H9 (cell line): ENCODE measurements around the gene KIF15. TPM values are rescaled to one million over a fixed set of nuclear protein-coding genes. Genes with fewer than 3 reads are reported as not detected.

ENCODE experiments used
- DNase-seq: peaks from one replicate; pipeline ENCODE4 v3.0.0-alpha.2; 2017
- H2AFZ ChIP-seq: one replicate; pipeline ENCODE4 v1.6.1; 2013; ENCODE audit warnings: mild to moderate bottlenecking, low read length, control low read depth, moderate library complexity
- H2AK5ac ChIP-seq: 2 replicates; pipeline ENCODE4 v1.6.1; 2013; ENCODE audit warnings: low read length, control low read depth, mixed read lengths; ENCODE audit not compliant: insufficient read length
- H2BK120ac ChIP-seq: one replicate; pipeline ENCODE4 v1.6.1; 2013; ENCODE audit warnings: low read depth, mild to moderate bottlenecking, low read length, control low read depth, inconsistent platforms; ENCODE audit not compliant: poor library complexity, severe bottlenecking
- H2BK12ac ChIP-seq: 2 replicates; pipeline ENCODE4 v1.6.1; 2013; ENCODE audit warnings: low read length, control low read depth, mixed read lengths, low read depth; ENCODE audit not compliant: insufficient read length
- H2BK15ac ChIP-seq: 2 replicates; pipeline ENCODE4 v1.6.1; 2013; ENCODE audit warnings: low read depth, low read length, control low read depth
- H2BK20ac ChIP-seq: one replicate; pipeline ENCODE4 v1.6.1; 2013; ENCODE audit warnings: low read depth, mild to moderate bottlenecking, low read length, control low read depth, inconsistent platforms; ENCODE audit not compliant: poor library complexity, severe bottlenecking
- H2BK5ac ChIP-seq: 2 replicates; pipeline ENCODE4 v1.6.1; 2013; ENCODE audit warnings: low read length, control low read depth, mixed read lengths; ENCODE audit not compliant: insufficient read length
- H3K14ac ChIP-seq: 2 replicates; pipeline ENCODE4 v1.6.1; 2013; ENCODE audit warnings: low read length, control low read depth; ENCODE audit not compliant: insufficient read depth
- H3K18ac ChIP-seq: 2 replicates; pipeline ENCODE4 v1.6.1; 2013; ENCODE audit warnings: low read depth, mild to moderate bottlenecking, mixed read lengths, low read length, control low read depth; ENCODE audit not compliant: insufficient read length
- H3K23ac ChIP-seq: 2 replicates; pipeline ENCODE4 v1.6.1; 2013; ENCODE audit warnings: low read length, control low read depth, mixed read lengths, low read depth; ENCODE audit not compliant: insufficient read length
- H3K23me2 ChIP-seq: 2 replicates; pipeline ENCODE4 v1.6.1; 2013; ENCODE audit warnings: low read depth, mild to moderate bottlenecking, mixed read lengths, low read length, control low read depth; ENCODE audit not compliant: insufficient read length, poor library complexity, severe bottlenecking
- H3K27ac ChIP-seq: 2 replicates; pipeline ENCODE4 v1.5.1; 2013; ENCODE audit warnings: low read length, control low read depth, mixed read lengths, low read depth; ENCODE audit not compliant: insufficient read length
- H3K27me3 ChIP-seq: 2 replicates; pipeline ENCODE4 v1.6.1; 2013; ENCODE audit warnings: low read length, control low read depth, inconsistent platforms; ENCODE audit not compliant: insufficient read depth
- H3K4ac ChIP-seq: 2 replicates; pipeline ENCODE4 v1.6.1; 2013; ENCODE audit warnings: low read depth, mild to moderate bottlenecking, control low read depth, inconsistent platforms, low read length, moderate library complexity
- H3K4me1 ChIP-seq: 2 replicates; pipeline ENCODE4 v1.6.1; 2013; ENCODE audit warnings: low read length, control low read depth, inconsistent platforms; ENCODE audit not compliant: insufficient read depth
- H3K4me2 ChIP-seq: 2 replicates; pipeline ENCODE4 v1.6.1; 2013; ENCODE audit warnings: low read length, control low read depth, mixed read lengths; ENCODE audit not compliant: insufficient read length, insufficient read depth
- H3K56ac ChIP-seq: 2 replicates; pipeline ENCODE4 v1.6.1; 2013; ENCODE audit warnings: low read depth, mild to moderate bottlenecking, mixed read lengths, low read length, control low read depth; ENCODE audit not compliant: insufficient read length
- H3K79me1 ChIP-seq: 2 replicates; pipeline ENCODE4 v1.6.1; 2013; ENCODE audit warnings: low read depth, mild to moderate bottlenecking, moderate library complexity, low read length, control low read depth, inconsistent platforms; ENCODE audit not compliant: insufficient read depth, poor library complexity, severe bottlenecking
- H3K79me2 ChIP-seq: 2 replicates; pipeline ENCODE4 v1.6.1; 2013; ENCODE audit warnings: low read length, control low read depth, inconsistent platforms; ENCODE audit not compliant: insufficient read depth
- H3K9ac ChIP-seq: 2 replicates; pipeline ENCODE4 v1.6.1; 2013; ENCODE audit warnings: low read length, control low read depth, mixed read lengths; ENCODE audit not compliant: insufficient read length; ENCODE audit errors: extremely low read depth
- H3K9me3 ChIP-seq: one replicate; pipeline ENCODE4 v1.6.1; 2013; ENCODE audit warnings: low read depth, low read length, inconsistent platforms; ENCODE audit not compliant: control insufficient read depth
- H3T11ph ChIP-seq: one replicate; pipeline ENCODE4 v1.6.1; 2013; ENCODE audit warnings: mild to moderate bottlenecking, low read length, control low read depth, inconsistent platforms
- H4K20me1 ChIP-seq: one replicate; pipeline ENCODE4 v1.6.1; 2013; ENCODE audit not compliant: control insufficient read depth, insufficient read length, insufficient read depth
- H4K5ac ChIP-seq: 2 replicates; pipeline ENCODE4 v1.6.1; 2013; ENCODE audit warnings: low read depth, mild to moderate bottlenecking, mixed read lengths, low read length, control low read depth; ENCODE audit not compliant: insufficient read length
- H4K8ac ChIP-seq: replicated peaks from 2 replicates; pipeline ENCODE4 v1.6.1; 2013; ENCODE audit warnings: low read length, control low read depth, mixed read lengths, low read depth; ENCODE audit not compliant: insufficient read length
- H4K91ac ChIP-seq: 2 replicates; pipeline ENCODE4 v1.6.1; 2013; ENCODE audit warnings: low read depth, mild to moderate bottlenecking, moderate library complexity, mixed read lengths, low read length, control low read depth; ENCODE audit not compliant: insufficient read length
- H3K27ac Mint-ChIP-seq, 3 experiments: 2 replicates in 2 of 3; 3 replicates in 1 of 3; pipeline ENCODE4 v1.8.0; 2020 to 2021; ENCODE audit warnings: mixed read lengths in 3 of 3, mild to moderate bottlenecking in 1 of 3, moderate library complexity in 1 of 3
- H3K27me3 Mint-ChIP-seq: 2 replicates; pipeline ENCODE4 v1.8.0; 2021; ENCODE audit warnings: low read depth, mild to moderate bottlenecking, moderate library complexity, mixed read lengths
- H3K36me3 Mint-ChIP-seq, 3 experiments: 2 replicates in 2 of 3; 3 replicates in 1 of 3; pipeline ENCODE4 v1.8.0; 2020 to 2021; ENCODE audit warnings: low read depth in 3 of 3, mixed read lengths in 3 of 3; ENCODE audit not compliant: insufficient read depth in 1 of 3
- H3K4me1 Mint-ChIP-seq, 2 experiments: 2 replicates each; pipeline ENCODE4 v1.8.0; 2020; ENCODE audit warnings: mixed read lengths in 2 of 2
- H3K4me3 Mint-ChIP-seq, 2 experiments: 2 replicates in 1 of 2; 3 replicates in 1 of 2; pipeline ENCODE4 v1.8.0; 2020 to 2021; ENCODE audit warnings: mild to moderate bottlenecking in 2 of 2, mixed read lengths in 2 of 2, moderate library complexity in 1 of 2
- H3K9me3 Mint-ChIP-seq, 2 experiments: 2 replicates in 1 of 2; 3 replicates in 1 of 2; pipeline ENCODE4 v1.8.0; 2020; ENCODE audit warnings: mild to moderate bottlenecking in 2 of 2, mixed read lengths in 2 of 2, moderate library complexity in 1 of 2
- CTCF ChIP-seq: fragments of 200-600 bp; sonication (generic); conservative IDR thresholded peaks from 3 replicates; pipeline ENCODE4 v1.8.0; 2021; ENCODE audit warnings: antibody characterized with exemption, mild to moderate bottlenecking
- total RNA-seq: library from RNA; stranded (reverse); gene quantifications from 2 replicates; pipeline ENCODE4 v1.2.1, GENCODE V29; 2021

Gene KIF15
- total RNA-seq, 1 experiment from 2014 or later = 25.0 TPM

- no peak overlapping the region for H3K56ac ChIP-seq
- no peaks in the 10 kb centered on the region for H3K27me3 ChIP-seq
- no peak overlapping the region for H3K23ac ChIP-seq
- H3K79me2 ChIP-seq = peaks cover 19% of the 10 kb centered on the region; the same call in 1 of the 2 replicates
- no peaks in the 10 kb centered on the region for H4K20me1 ChIP-seq
- no peak overlapping the region for H4K91ac ChIP-seq
- H4K8ac ChIP-seq = no peak overlapping the region
- H3K4me2 ChIP-seq = no peak overlapping the region
- H3K27ac Mint-ChIP-seq = no peak overlapping the region
- no peak overlapping the region for H3K4me3 Mint-ChIP-seq
- no peak for DNase-seq
- peaks cover 57 to 64% (median 63%) of the 10 kb centered on the region in 3 experiments for H3K36me3 Mint-ChIP-seq
- no peak for TF ChIP-seq CTCF
- H3K4me1 Mint-ChIP-seq = peaks cover 9 to 21% of the 10 kb centered on the region in 2 experiments
- H3K9ac ChIP-seq = no peak overlapping the region
- H3K23me2 ChIP-seq = peaks cover 3% of the 10 kb centered on the region
- H3T11ph ChIP-seq = no peak overlapping the region
- no peak overlapping the region for H2BK15ac ChIP-seq
- no peak overlapping the region for H2BK20ac ChIP-seq
- H3K14ac ChIP-seq = no peak overlapping the region
- H2BK120ac ChIP-seq = no peak overlapping the region
- H3K4me1 ChIP-seq = no peaks in the 10 kb centered on the region
- H3K4ac ChIP-seq = no peak overlapping the region
- H3K27me3 Mint-ChIP-seq = no peaks in the 10 kb centered on the region
- no peak overlapping the region for H3K18ac ChIP-seq
- no peak overlapping the region for H2BK5ac ChIP-seq
- H3K9me3 ChIP-seq = peaks cover 5% of the 10 kb centered on the region
- H2AFZ ChIP-seq = no peak overlapping the region
- no peak overlapping the region for H3K27ac ChIP-seq
- H2AK5ac ChIP-seq = no peak overlapping the region
- H4K5ac ChIP-seq = no peak overlapping the region
- peaks cover 6% of the 10 kb centered on the region for H3K79me1 ChIP-seq
- no peak overlapping the region for H2BK12ac ChIP-seq
- H3K9me3 Mint-ChIP-seq = peaks cover 27 to 55% of the 10 kb centered on the region in 2 experiments
Observed at GRCh38 chr3:44764248-44764647, 2.7 kb downstream of the KIF15 start.
